H1 (cell line): ENCODE results near the gene NINJ2. TPM values are rescaled to one million over a fixed set of nuclear protein-coding genes. Genes with fewer than 3 reads are reported as not detected.
A peak's percentile ranks its signal among the peaks of the same experiment; 100 is the strongest.

ENCODE experiments used
- CTCF ChIA-PET: fragments of 300-600 bp; sonication (Branson Sonifier 250); formaldehyde crosslinking; loops from one replicate; lab custom pipeline; 2021; ENCODE audit not compliant: partially characterized antibody; lab: Charles Lee
- POLR2A ChIA-PET: fragments of 300-600 bp; sonication (Branson Sonifier 250); formaldehyde crosslinking; loops from one replicate; lab custom pipeline; 2021; ENCODE audit warnings: inconsistent platforms; ENCODE audit not compliant: partially characterized antibody; lab: Charles Lee
- DNase-seq, 2 experiments: peaks; one replicate each; pipeline versions ENCODE4 v3.0.0 to v3.0.0-alpha.2; 2010 to 2022; ENCODE audit warnings: low spot score in 2 of 2, low read depth in 1 of 2, mixed read lengths in 1 of 2
- FAIRE-seq: peaks from 2 replicates; lab custom pipeline; 2011; peaks lifted over from hg19 to GRCh38; lab: Jason Lieb, UNC
- H2AFZ ChIP-seq: 2 replicates; pipeline ENCODE4 v1.8.1; 2012; ENCODE audit warnings: low read length, inconsistent platforms
- H2AK5ac ChIP-seq: 2 replicates; pipeline ENCODE4 v1.6.1; 2013; ENCODE audit warnings: low read depth, low read length
- H2BK120ac ChIP-seq: replicated peaks from 2 replicates; pipeline ENCODE3; 2013; ENCODE audit warnings: low read depth, low read length, inconsistent platforms
- H2BK12ac ChIP-seq: 2 replicates; pipeline ENCODE4 v1.6.1; 2013; ENCODE audit warnings: low read depth, low read length
- H2BK15ac ChIP-seq: 2 replicates; pipeline ENCODE4 v1.6.1; 2013; ENCODE audit warnings: low read length
- H2BK20ac ChIP-seq: 2 replicates; pipeline ENCODE4 v1.6.1; 2013; ENCODE audit warnings: low read length
- H2BK5ac ChIP-seq: 2 replicates; pipeline ENCODE4 v1.6.1; 2013; ENCODE audit warnings: low read depth, low read length
- H3K14ac ChIP-seq: 2 replicates; pipeline ENCODE4 v1.6.1; 2013; ENCODE audit warnings: inconsistent platforms; ENCODE audit not compliant: insufficient read length
- H3K18ac ChIP-seq: 2 replicates; pipeline ENCODE4 v1.6.1; 2013; ENCODE audit warnings: low read length; ENCODE audit errors: extremely low read depth
- H3K23ac ChIP-seq: 2 replicates; pipeline ENCODE4 v1.6.1; 2013; ENCODE audit warnings: inconsistent platforms; ENCODE audit not compliant: insufficient read length
- H3K23me2 ChIP-seq: 2 replicates; pipeline ENCODE4 v1.6.1; 2013; ENCODE audit warnings: low read depth, low read length
- H3K27ac ChIP-seq: 2 replicates; pipeline ENCODE4 v1.6.1; 2011; ENCODE audit warnings: low read depth, low read length, inconsistent platforms
- H3K27me3 ChIP-seq, 4 experiments: replicated peaks in 1 of 4; 1 replicate in 1 of 4; 2 replicates in 3 of 4; pipeline versions ENCODE4 v1.6.1 to v1.8.1; 2011 to 2013; ENCODE audit warnings: low read length in 3 of 4, mild to moderate bottlenecking in 3 of 4, inconsistent platforms in 2 of 4, mixed read lengths in 2 of 4, moderate library complexity in 1 of 4; ENCODE audit not compliant: control insufficient read depth in 3 of 4, insufficient read depth in 3 of 4; ENCODE audit errors: extremely low read depth in 1 of 4
- H3K36me3 ChIP-seq, 4 experiments: 2 replicates each; pipeline versions ENCODE4 v1.6.1 to v1.8.1; 2011 to 2013; ENCODE audit warnings: mild to moderate bottlenecking in 4 of 4, low read length in 3 of 4, moderate library complexity in 2 of 4, control low read depth in 1 of 4, inconsistent platforms in 1 of 4; ENCODE audit not compliant: insufficient read depth in 4 of 4, control insufficient read depth in 2 of 4
- H3K4ac ChIP-seq: replicated peaks from 2 replicates; pipeline ENCODE3; 2013; ENCODE audit warnings: low read length, low read depth, mixed read lengths, inconsistent platforms; ENCODE audit not compliant: insufficient read length
- H3K4me1 ChIP-seq, 4 experiments: replicated peaks in 1 of 4; 1 replicate in 1 of 4; 2 replicates in 3 of 4; pipeline versions ENCODE4 v1.6.1 to v1.8.1; 2011 to 2013; ENCODE audit warnings: low read length in 3 of 4, inconsistent platforms in 2 of 4, mixed read lengths in 1 of 4; ENCODE audit not compliant: insufficient read depth in 4 of 4, control insufficient read depth in 3 of 4
- H3K4me2 ChIP-seq, 2 experiments: 2 replicates each; pipeline versions ENCODE4 v1.6.1 to v1.8.1; 2011 to 2013; ENCODE audit warnings: low read depth in 2 of 2, low read length in 2 of 2, control low read depth in 1 of 2, inconsistent platforms in 1 of 2, mild to moderate bottlenecking in 1 of 2; ENCODE audit not compliant: insufficient read depth in 1 of 2
- H3K4me3 ChIP-seq, 4 experiments: fragments of 200-600, 300-600 bp in 1 of 4; sonication (generic), shearing (Covaris generic), sonication (Bioruptor Twin) in 1 of 4; 2 replicates each; pipeline versions ENCODE4 v1.5.1 to v1.8.1; 2011 to 2016; ENCODE audit warnings: low read length in 4 of 4, low read depth in 3 of 4, control low read depth in 2 of 4, inconsistent platforms in 2 of 4, mild to moderate bottlenecking in 2 of 4, mixed read lengths in 1 of 4, moderate library complexity in 1 of 4; ENCODE audit not compliant: insufficient read depth in 2 of 4; ENCODE audit errors: extremely low read depth in 1 of 4
- H3K56ac ChIP-seq: replicated peaks from 2 replicates; pipeline ENCODE3; 2013; ENCODE audit warnings: low read depth, mild to moderate bottlenecking, mixed read lengths, low read length, inconsistent platforms; ENCODE audit not compliant: insufficient read length
- H3K79me1 ChIP-seq: 2 replicates; pipeline ENCODE4 v1.6.1; 2013; ENCODE audit warnings: low read depth, low read length, control low read depth
- H3K79me2 ChIP-seq, 2 experiments: 2 replicates each; pipeline versions ENCODE4 v1.6.1 to v1.8.1; 2012 to 2013; ENCODE audit warnings: low read length in 2 of 2, mild to moderate bottlenecking in 2 of 2, inconsistent platforms in 1 of 2; ENCODE audit not compliant: insufficient read depth in 2 of 2, control insufficient read depth in 1 of 2
- H3K9ac ChIP-seq, 4 experiments: replicated peaks in 1 of 4; 1 replicate in 1 of 4; 2 replicates in 3 of 4; pipeline versions ENCODE4 v1.6.1 to v1.8.1; 2011 to 2013; ENCODE audit warnings: low read depth in 3 of 4, low read length in 3 of 4, control low read depth in 2 of 4, mild to moderate bottlenecking in 2 of 4, moderate library complexity in 2 of 4, inconsistent platforms in 1 of 4; ENCODE audit errors: extremely low read depth in 1 of 4
- H3K9me3 ChIP-seq, 2 experiments: 2 replicates each; pipeline versions ENCODE4 v1.6.1 to v1.8.1; 2012 to 2013; ENCODE audit warnings: mild to moderate bottlenecking in 2 of 2, moderate library complexity in 2 of 2, control low read depth in 1 of 2, inconsistent platforms in 1 of 2, low read depth in 1 of 2, low read length in 1 of 2, mixed read lengths in 1 of 2; ENCODE audit not compliant: insufficient read depth in 2 of 2
- H4K20me1 ChIP-seq, 2 experiments: replicated peaks in 1 of 2; 2 replicates each; pipeline versions ENCODE3 to v1.8.1; 2011 to 2013; ENCODE audit warnings: inconsistent platforms in 2 of 2, low read length in 2 of 2, mild to moderate bottlenecking in 1 of 2; ENCODE audit not compliant: insufficient read depth in 2 of 2, control insufficient read depth in 1 of 2
- H4K5ac ChIP-seq: 2 replicates; pipeline ENCODE4 v1.6.1; 2013; ENCODE audit warnings: low read length, low read depth, mixed read lengths, inconsistent platforms; ENCODE audit not compliant: insufficient read length
- H4K8ac ChIP-seq: 2 replicates; pipeline ENCODE4 v1.8.0; 2013; ENCODE audit warnings: mild to moderate bottlenecking, moderate library complexity, low read length, inconsistent platforms; ENCODE audit not compliant: insufficient read depth; ENCODE audit errors: extremely low read depth
- H4K91ac ChIP-seq: replicated peaks from 2 replicates; pipeline ENCODE3; 2013; ENCODE audit warnings: low read length, mixed read lengths, inconsistent platforms; ENCODE audit not compliant: insufficient read length
- BRCA1 ChIP-seq: IDR thresholded peaks from 2 replicates; pipeline ENCODE4 v1.6.1; 2012; ENCODE audit warnings: low read depth, low read length, improper control_type of control experiment
- EGR1 ChIP-seq: IDR thresholded peaks from 2 replicates; pipeline ENCODE4 v1.6.1; 2011; ENCODE audit warnings: low read depth, low read length, borderline replicate concordance
- JUN ChIP-seq: IDR thresholded peaks from 2 replicates; pipeline ENCODE4 v1.6.1; 2011; ENCODE audit warnings: low read depth, mild to moderate bottlenecking, improper control_type of control experiment, low read length
- POLR2AphosphoS5 ChIP-seq: IDR thresholded peaks from 2 replicates; pipeline ENCODE4 v1.6.1; 2011; ENCODE audit warnings: low read depth, low read length
- RFX5 ChIP-seq: IDR thresholded peaks from 2 replicates; pipeline ENCODE4 v1.6.1; 2011; ENCODE audit warnings: low read depth, low read length, improper control_type of control experiment, borderline replicate concordance
- RNF2 ChIP-seq: fragments of 200-900, 300-1000 bp; sonication (generic); IDR thresholded peaks from 2 replicates; pipeline ENCODE4 v1.7.1; 2016; ENCODE audit warnings: borderline replicate concordance, low read depth, mild to moderate bottlenecking, antibody characterized with exemption, low read length; ENCODE audit not compliant: poor library complexity, severe bottlenecking; ENCODE audit errors: missing control alignments
- TAF1 ChIP-seq: IDR thresholded peaks from 2 replicates; pipeline ENCODE4 v1.6.1; 2011; ENCODE audit warnings: mild to moderate bottlenecking, low read depth, low read length
- TBP ChIP-seq: IDR thresholded peaks from 2 replicates; pipeline ENCODE4 v1.6.1; 2011; ENCODE audit warnings: low read depth, low read length, improper control_type of control experiment
- TEAD4 ChIP-seq: IDR thresholded peaks from 2 replicates; pipeline ENCODE4 v1.6.1; 2012; ENCODE audit warnings: low read depth, low read length, inconsistent platforms, mixed read lengths
- YY1 ChIP-seq: IDR thresholded peaks from 2 replicates; pipeline ENCODE4 v1.6.1; 2011; ENCODE audit warnings: low read depth, mild to moderate bottlenecking, low read length
- WGBS, 2 experiments: shearing (Covaris generic) in 1 of 2; methylation state at CpG; one replicate each; pipeline versions ENCODE4 v1.1.6 to v1.1.7; 2013 to 2015; ENCODE audit warnings: low lambda C conversion rate in 2 of 2, mixed read lengths in 2 of 2, inconsistent platforms in 1 of 2, low coverage in 1 of 2, missing lambda C conversion rate in 1 of 2; ENCODE audit not compliant: insufficient replicate concordance in 2 of 2, insufficient coverage in 1 of 2, insufficient read length in 1 of 2; ENCODE audit errors: extremely low coverage in 1 of 2, missing lambda C conversion rate in 1 of 2; 5-methylcytosine and 5-hydroxymethylcytosine counted together
- polyA plus RNA-seq, 7 experiments: library from polyadenylated mRNA; depleted of rRNA in 3 of 7; stranded (reverse) in 5 of 7; unstranded in 2 of 7; fragments of >200 nt in 5 of 7; fragments of 200-250 nt in 2 of 7; gene quantifications; 1 replicate in 5 of 7; 2 replicates in 1 of 7; 4 replicates in 1 of 7; pipeline versions ENCODE4 v1.2.1 to v1.2.3, GENCODE V29; 2011 to 2013; ENCODE audit warnings: missing spikeins in 2 of 7, mixed read lengths in 2 of 7
- total RNA-seq: library from RNA; stranded (reverse); fragmentation: NEBNext Ultra II Directional; extraction: Animal tissue kit (Norgen Biotek cat#: 25700); gene quantifications from 2 replicates; pipeline ENCODE4 v1.2.1, GENCODE V29; 2021
- TF ChIP-seq, protein P1 (sequence below): IDR thresholded peaks from 2 replicates; pipeline ENCODE4 v1.6.1; 2012; ENCODE audit warnings: low read length, inconsistent platforms

The NINJ2 gene
- total and polyA plus RNA-seq, 2 of the 8 experiments (the other 6 are each of a cell fraction or from before 2014, with no cell fraction given) = 1.4 TPM; not detected in 1

GRCh38 chr12:542395-543113 lies 120.7 kb downstream of the NINJ2 start:
- Histone ChIP-seq H3K4ac (no peak overlapping the region), H2BK20ac (no peak overlapping the region), H4K8ac (no peak overlapping the region; the same call in 1 of the 2 replicates), H3K4me3 (no peak overlapping the region), H3K27me3 (no peaks in the 10 kb centered on the region), H2AFZ (no peak overlapping the region), H3K27ac (no peak overlapping the region), H2AK5ac (no peak overlapping the region), H4K5ac (no peak overlapping the region), H3K79me1 (no peaks in the 10 kb centered on the region), H3K9ac (no peak overlapping the region), H2BK15ac (no peak overlapping the region; the same call in 1 of the 2 replicates), H3K79me2 (no peaks in the 10 kb centered on the region), H3K14ac (no peak overlapping the region), H4K91ac (peak overlapping the region; percentile 47), H3K56ac (no peak overlapping the region), H2BK12ac (0 out of 2 replicates have a peak overlapping the region, but pooled peaks have one; percentile 75), H3K9me3 (peaks cover 0 to 4% of the 10 kb centered on the region in 2 experiments; a peak in 1 of 4 replicates), H3K36me3 (peaks cover 0 to 3% (median 0%) of the 10 kb centered on the region in 4 experiments; a peak in 2 of 8 replicates), H3K23ac (no peak overlapping the region), H3K4me1 (peaks cover 0 to 20% (median 9%) of the 10 kb centered on the region in 4 experiments; a peak in 5 of 7 replicates), H4K20me1 (no peaks in the 10 kb centered on the region), H3K4me2 (no peak overlapping the region; a peak in 1 of 4 replicates), H3K23me2 (no peaks in the 10 kb centered on the region; the same call in 1 of the 2 replicates), H2BK120ac (no peak overlapping the region), H2BK5ac (no peak overlapping the region), H3K18ac (0 out of 2 replicates have a peak overlapping the region, but pooled peaks have one; percentile 9)
- ChIA-PET CTCF (interaction anchor here (0.7 to 10.4 kb wide), 7 partner anchors 9 to 100 kb away, joined by 3 to 163 read pairs (median 4); partner anchors contain the start of gene B4GALNT3), POLR2A (no interaction called here)
- DNase-seq = no peak
- no peak for FAIRE-seq
- 81% methylated on average over 7 of the region's 8 CpGs; no CpG with 5 or more reads in 1 of the 2 experiments for WGBS, 2 experiments
- TF ChIP-seq TEAD4 = no peak
- no peak for TF ChIP-seq RNF2
- TF ChIP-seq EGR1 = no peak
- TF ChIP-seq TAF1 = no peak
- no peak for TF ChIP-seq RFX5
- TF ChIP-seq JUN = no peak
- TF ChIP-seq POLR2AphosphoS5 = no peak
- TF ChIP-seq YY1 = no peak
- TF ChIP-seq, protein P1, sequence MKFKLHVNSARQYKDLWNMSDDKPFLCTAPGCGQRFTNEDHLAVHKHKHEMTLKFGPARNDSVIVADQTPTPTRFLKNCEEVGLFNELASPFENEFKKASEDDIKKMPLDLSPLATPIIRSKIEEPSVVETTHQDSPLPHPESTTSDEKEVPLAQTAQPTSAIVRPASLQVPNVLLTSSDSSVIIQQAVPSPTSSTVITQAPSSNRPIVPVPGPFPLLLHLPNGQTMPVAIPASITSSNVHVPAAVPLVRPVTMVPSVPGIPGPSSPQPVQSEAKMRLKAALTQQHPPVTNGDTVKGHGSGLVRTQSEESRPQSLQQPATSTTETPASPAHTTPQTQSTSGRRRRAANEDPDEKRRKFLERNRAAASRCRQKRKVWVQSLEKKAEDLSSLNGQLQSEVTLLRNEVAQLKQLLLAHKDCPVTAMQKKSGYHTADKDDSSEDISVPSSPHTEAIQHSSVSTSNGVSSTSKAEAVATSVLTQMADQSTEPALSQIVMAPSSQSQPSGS = no peak
- TF ChIP-seq TBP = no peak
- TF ChIP-seq BRCA1 = no peak
